ENCODE measurements around the gene FAM171A1.
A peak's percentile ranks its signal among the peaks of the same experiment; 100 is the strongest.
"Not testable (repeated sequence)": the region's sequence is repeated elsewhere in the genome, so short reads cannot be mapped to it uniquely, and the experiment has no call there.

FAM171A1 gene

DNA sequence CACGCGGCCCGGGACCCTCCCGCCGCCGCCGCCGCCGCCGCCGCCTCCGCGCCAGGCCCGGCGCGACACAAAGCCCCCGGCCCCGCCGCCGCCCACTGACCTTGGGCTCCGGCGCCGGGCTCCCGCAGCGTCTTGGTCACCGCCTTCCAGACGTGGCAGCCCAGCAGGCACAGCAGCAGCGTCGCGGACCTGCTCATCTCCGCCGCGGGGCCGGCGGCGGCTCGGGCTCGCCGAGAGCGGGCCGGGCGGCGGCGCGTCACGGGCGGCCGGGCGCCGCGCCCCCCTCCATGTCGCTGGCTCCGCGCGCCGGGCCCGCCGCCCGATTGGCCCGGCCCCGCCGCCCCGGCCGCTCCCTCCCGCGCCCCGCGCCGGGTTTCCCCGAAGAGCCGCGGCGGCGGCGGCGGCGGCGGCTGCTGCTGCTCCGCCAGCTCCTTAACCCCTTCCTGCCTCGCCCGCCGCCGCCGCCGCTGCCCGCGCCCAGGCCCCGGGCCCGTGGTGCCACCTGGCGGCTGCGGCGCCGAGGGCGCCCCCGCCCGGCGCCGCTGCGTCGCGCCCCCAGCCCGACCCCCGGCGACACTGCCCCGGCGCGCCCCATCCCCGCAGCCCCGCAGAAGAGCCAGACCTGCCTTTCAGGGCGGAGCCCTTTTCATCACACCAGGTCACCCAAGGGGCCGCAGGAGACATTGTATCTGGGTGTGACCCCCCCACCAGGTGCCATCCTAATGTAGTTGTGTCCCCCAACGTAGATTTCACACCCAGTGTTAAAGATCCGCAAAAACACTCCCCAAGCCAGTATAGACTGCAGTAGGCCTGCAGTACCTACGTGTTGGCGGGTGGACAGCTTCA is at the start of gene FAM171A1:
Gene FAM171A1 (minus strand): TSS at position 434 of the 846 bp plus-strand sequence. CDS start 237 bp downstream, at position 197.
- DNase-seq, result peak; percentile 74

- DNase-seq, result no peak
Observed at GRCh38 chr10:15420858-15421257, 49.8 kb upstream of the FAM171A1 start.

GRCh38 chr10:15419279-15419874 is 48.3 kb upstream of the FAM171A1 start:
- DNase-seq, result peak; percentile 31

DNA sequence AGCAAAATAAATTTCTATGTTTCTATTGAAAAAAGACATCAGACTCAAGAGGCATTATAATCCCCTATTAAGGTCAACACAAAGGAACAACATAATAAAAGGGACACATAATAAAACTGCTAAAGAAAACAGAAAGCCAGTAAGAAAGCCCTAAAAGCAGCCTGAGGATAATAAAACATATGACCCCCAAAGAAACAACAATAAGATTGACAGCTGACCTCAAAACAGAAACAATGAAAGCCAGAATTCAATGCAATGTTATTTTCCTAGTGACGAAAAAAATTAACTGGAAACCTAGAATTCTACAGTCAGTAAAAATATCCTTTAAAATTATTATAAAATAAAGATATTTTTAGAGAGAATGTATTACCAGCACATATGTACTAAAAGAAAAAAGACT is 44.9 kb upstream of the FAM171A1 start:
- DNase-seq, result no peak

GRCh38 chr10:15411010-15411409 is 39.9 kb upstream of the FAM171A1 start:
- DNase-seq, result no peak

GRCh38 chr10:15409350-15409749 is 38.3 kb upstream of the FAM171A1 start:
- DNase-seq, result not testable (repeated sequence)

- DNase-seq, result no peak
Observed at GRCh38 chr10:15408557-15408956, 37.5 kb upstream of the FAM171A1 start.

DNA sequence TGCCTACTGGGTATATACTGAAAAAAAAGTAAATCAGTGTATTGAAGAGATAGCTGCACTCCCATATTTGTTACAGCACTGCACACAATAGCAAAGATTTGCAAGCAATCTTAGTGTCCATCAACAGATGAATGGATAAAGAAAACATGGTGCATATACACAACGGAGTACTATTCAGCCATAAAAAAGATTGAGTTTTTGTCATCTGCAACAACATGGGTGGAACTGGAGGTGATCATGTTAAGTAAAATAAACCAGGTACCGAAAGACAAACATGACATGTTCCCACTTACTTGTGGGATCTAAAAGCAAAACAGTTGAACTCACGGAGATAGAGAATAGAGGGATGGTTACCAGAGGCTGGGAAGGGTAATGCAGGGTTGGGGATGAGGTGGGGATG is 34.2 kb upstream of the FAM171A1 start:
- DNase-seq, result no peak

- DNase-seq, result no peak
Observed at GRCh38 chr10:15401382-15401781, 30.3 kb upstream of the FAM171A1 start.

- not testable (repeated sequence) for DNase-seq
Observed at GRCh38 chr10:15400461-15400860, 29.4 kb upstream of the FAM171A1 start.

DNA sequence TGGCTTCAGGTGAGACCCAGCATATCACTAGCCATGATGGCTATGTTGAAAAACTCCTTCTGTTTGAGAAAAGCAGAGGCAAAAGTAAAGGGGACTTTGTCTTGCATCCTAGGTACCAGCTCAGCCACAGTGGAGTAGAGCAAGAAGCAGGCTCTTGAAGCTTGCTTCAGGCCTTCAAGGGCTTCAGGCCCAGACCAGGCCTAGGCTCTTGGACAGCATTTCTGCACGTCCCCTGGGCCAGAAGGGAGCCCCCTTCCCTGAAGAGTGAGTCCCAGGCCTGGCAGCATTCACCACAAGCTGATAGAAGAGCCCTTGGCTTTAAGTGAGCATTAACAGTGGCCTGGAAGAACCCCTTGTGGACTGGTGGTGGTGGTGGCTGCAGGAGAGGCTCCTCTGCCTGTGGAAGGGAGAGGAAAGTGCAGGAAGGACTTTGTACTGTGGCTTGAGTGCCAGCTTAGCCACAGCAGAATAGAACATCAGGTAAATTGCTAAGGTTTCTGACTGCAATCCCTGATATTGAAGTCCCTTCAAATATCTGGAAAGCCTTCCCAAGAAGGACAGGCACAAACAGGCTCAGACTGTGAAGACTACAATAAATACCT is 28.1 kb upstream of the FAM171A1 start:
- no peak for DNase-seq

DNA sequence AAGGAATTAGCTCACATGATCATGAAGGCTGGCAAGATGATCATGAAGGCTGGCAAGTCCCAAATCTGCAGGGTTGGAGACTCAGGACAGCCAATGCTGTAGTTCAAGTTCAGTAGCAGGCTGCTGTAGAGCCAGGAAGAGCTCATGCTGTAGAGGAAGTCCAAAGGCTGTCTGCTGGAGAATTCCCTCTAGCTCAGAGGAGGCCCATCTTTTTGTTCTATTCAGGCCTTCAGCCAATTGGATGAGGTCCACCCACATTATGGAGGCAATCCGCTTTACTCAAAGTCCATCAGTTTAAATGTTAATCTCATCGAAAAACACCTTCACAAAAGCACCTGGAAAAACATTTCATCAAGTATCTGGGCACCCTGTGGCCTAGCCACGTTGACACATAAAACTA is 24.8 kb upstream of the FAM171A1 start:
- DNase-seq, result no peak

- DNase-seq, result no peak
Observed at GRCh38 chr10:15393139-15393825, 22.2 kb upstream of the FAM171A1 start.

GRCh38 chr10:15391491-15391890 is 20.4 kb upstream of the FAM171A1 start:
- DNase-seq, result no peak

- not testable (repeated sequence) for DNase-seq
Observed at GRCh38 chr10:15388172-15388571, 17.1 kb upstream of the FAM171A1 start.

DNA sequence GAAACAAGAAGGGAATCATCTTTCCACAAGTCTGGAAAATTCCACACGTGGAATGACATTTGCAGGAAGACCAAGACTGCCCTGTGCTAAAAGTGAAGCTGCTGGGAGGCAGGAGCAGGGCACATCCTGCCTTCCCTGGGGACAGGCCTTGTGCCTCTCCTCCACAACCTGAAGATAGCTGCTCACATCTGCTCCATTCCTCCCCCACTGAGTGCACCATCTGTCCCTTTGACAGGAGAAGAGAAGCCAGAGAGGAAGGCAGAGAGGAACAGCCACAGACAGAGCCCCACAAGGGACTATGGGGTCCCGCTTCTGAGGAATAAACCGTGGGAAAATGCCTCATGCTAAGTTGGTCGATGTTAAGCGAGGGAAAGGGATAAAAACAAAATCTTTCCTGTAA is 15.9 kb upstream of the FAM171A1 start:
- no peak for DNase-seq

- DNase-seq, result no peak
Observed at GRCh38 chr10:15385552-15386455, 14.7 kb upstream of the FAM171A1 start.

DNA sequence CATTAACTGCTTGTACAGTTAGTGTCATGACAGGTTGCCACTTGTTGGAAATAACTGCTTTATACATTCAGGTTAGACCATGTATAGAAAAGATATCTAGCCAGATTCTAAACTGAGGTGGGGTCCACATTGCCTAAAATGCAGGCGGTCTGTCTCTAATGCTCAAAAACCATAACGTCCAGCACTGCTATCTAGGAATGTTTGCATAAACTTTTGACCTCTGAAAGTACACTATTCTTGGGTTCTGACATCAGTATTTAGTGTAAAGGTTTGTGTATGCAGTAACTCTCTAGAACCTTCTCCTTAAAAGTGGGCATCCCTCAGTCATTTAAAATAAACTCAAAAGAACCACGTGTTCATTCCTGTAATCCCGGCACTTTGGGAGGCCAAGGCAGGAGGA is 10.3 kb upstream of the FAM171A1 start:
- no peak for DNase-seq

DNA sequence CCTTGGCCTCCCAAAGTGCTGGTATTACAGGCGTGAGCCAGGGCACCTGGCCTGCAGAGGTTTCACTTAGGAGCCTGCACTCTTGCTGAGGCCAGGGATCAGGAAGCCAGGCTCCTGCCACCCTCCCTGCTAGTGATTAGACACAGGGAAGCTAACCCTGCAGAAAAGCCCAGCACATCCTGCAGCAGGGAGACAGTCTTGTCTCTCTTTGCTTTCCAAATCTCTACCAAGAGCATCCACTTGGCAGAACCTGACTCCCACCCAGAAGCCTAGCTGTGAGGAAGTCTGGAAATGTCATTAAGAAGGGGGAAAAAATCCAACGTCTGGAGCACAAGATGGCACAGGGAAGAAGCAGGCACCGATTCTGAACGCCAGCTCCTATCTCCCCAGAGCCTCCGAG is 8.0 kb upstream of the FAM171A1 start:
- no peak for DNase-seq

DNA sequence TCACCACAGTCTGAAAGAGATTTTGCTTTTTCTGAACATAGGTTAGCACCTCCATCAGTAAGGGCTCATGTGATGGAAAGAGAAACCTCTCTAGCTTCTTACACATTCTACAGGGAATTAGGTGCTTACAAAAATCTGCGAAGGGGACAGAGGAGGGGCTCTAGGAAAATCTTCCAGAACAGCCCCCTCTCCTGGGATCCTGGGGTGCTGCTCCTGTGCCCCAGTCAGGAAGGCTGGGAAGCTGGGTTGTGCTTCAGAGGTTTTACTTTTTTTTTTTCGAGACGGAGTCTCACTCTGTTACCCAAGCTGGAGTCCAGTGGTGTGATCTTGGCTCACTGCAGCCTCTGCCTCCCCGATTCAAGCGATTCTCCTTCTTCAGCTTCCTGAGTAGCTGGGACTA is 7.5 kb upstream of the FAM171A1 start:
- DNase-seq, result no peak

GRCh38 chr10:15374566-15374965 is 3.5 kb upstream of the FAM171A1 start:
- no peak for DNase-seq

- no peak for DNase-seq
Observed at GRCh38 chr10:15374156-15374555, 3.1 kb upstream of the FAM171A1 start.
